Measurements from ENCODE around the gene TXLNG. TPM values are rescaled to one million over a fixed set of nuclear protein-coding genes. Genes with fewer than 3 reads are reported as not detected.
"Not testable (repeated sequence)": the region's sequence is repeated elsewhere in the genome, so short reads cannot be mapped to it uniquely, and the experiment has no call there.

Gene TXLNG
- 7.1 and 9.6 TPM in 2 replicates for total RNA-seq (2014; rRNA removed; shearing (Covaris generic); ENCODE audit: low replicate concordance)

GRCh38 chrX:16786139-16786790 lies at the start of gene TXLNG:
Gene TXLNG (plus strand): TSS chrX:16786466. CDS start chrX:16786488, 22 bp downstream.
- in situ Hi-C loops (cut with HindIII; ENCODE audit: low pct_unique_long_range_greater_than_20kb, low sequenced_read_pairs) = no loop called here
- DNase-seq (ENCODE audit: low read depth) = peak; percentile 97

GRCh38 chrX:16737024-16737423 lies 49.2 kb upstream of the TXLNG start:
- in situ Hi-C loops (cut with HindIII; ENCODE audit: low pct_unique_long_range_greater_than_20kb, low sequenced_read_pairs) = no loop called here
- DNase-seq (ENCODE audit: low read depth) = no peak

DNA sequence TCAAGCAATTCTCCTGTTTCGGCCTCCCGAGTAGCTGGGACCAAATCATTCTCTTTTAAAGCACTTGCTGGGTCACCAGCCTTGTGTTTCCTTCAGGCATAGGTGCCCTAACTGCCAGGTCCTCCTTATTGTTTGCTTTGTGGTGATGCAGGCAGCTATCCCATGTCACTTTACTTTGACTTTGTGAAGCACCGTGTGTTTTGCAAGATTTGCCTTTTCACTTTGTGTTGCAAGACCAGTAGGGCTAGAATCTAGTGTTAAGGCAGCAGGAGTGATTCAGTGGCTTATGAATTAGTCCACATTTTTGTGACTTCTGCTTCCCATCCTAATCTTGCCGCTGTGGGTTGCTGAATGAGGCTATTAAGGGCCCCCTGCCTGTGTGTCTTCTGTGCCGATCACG lies 46.7 kb upstream of the TXLNG start:
- in situ Hi-C loops (cut with HindIII; ENCODE audit: low pct_unique_long_range_greater_than_20kb, low sequenced_read_pairs) = no loop called here
- DNase-seq (ENCODE audit: low read depth) = no peak

- peak; percentile 91 for DNase-seq (ENCODE audit: low read depth)
Observed at GRCh38 chrX:16743604-16744325, 42.5 kb upstream of the TXLNG start.

DNA sequence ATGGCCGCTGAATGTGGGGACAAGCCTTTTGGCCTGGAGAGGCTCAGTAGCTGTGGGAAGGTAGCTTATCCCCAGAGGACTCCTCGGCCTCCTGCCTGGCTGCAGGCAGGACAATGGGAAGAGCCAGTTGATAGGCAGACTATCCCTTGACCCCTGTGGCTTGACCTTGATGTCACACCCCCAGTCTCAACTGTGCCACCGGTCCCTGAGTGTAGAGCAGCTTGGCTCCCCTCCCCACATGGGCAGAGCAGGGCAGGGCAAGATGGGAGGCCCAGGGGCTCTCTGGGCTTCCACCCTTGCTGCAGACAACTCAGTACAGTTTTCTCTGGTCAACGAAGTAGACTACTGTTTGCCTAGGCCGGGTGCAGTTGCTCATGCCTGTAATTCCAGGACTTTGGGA lies 41.2 kb upstream of the TXLNG start:
- DNase-seq (ENCODE audit: low read depth) = no peak
- in situ Hi-C loops (cut with HindIII; ENCODE audit: low pct_unique_long_range_greater_than_20kb, low sequenced_read_pairs) = no loop called here

More at GRCh38 chrX:16743604-16744325, 42.5 kb upstream of the TXLNG start:
- in situ Hi-C loops (cut with HindIII; ENCODE audit: low pct_unique_long_range_greater_than_20kb, low sequenced_read_pairs) = no loop called here

GRCh38 chrX:16745659-16746058 lies 40.6 kb upstream of the TXLNG start:
- no peak for DNase-seq (ENCODE audit: low read depth)
- in situ Hi-C loops (cut with HindIII; ENCODE audit: low pct_unique_long_range_greater_than_20kb, low sequenced_read_pairs) = no loop called here

- DNase-seq (ENCODE audit: low read depth) = no peak
- in situ Hi-C loops (cut with HindIII; ENCODE audit: low pct_unique_long_range_greater_than_20kb, low sequenced_read_pairs) = no loop called here
Observed at GRCh38 chrX:16748425-16748824, 37.8 kb upstream of the TXLNG start.

GRCh38 chrX:16750136-16750535 lies 36.1 kb upstream of the TXLNG start:
- no peak for DNase-seq (ENCODE audit: low read depth)
- in situ Hi-C loops (cut with HindIII; ENCODE audit: low pct_unique_long_range_greater_than_20kb, low sequenced_read_pairs) = no loop called here

GRCh38 chrX:16754019-16754418 lies 32.2 kb upstream of the TXLNG start:
- in situ Hi-C loops (cut with HindIII; ENCODE audit: low pct_unique_long_range_greater_than_20kb, low sequenced_read_pairs) = no loop called here
- DNase-seq (ENCODE audit: low read depth) = no peak

GRCh38 chrX:16756724-16757123 lies 29.5 kb upstream of the TXLNG start:
- DNase-seq (ENCODE audit: low read depth) = no peak
- in situ Hi-C loops (cut with HindIII; ENCODE audit: low pct_unique_long_range_greater_than_20kb, low sequenced_read_pairs) = no loop called here

DNA sequence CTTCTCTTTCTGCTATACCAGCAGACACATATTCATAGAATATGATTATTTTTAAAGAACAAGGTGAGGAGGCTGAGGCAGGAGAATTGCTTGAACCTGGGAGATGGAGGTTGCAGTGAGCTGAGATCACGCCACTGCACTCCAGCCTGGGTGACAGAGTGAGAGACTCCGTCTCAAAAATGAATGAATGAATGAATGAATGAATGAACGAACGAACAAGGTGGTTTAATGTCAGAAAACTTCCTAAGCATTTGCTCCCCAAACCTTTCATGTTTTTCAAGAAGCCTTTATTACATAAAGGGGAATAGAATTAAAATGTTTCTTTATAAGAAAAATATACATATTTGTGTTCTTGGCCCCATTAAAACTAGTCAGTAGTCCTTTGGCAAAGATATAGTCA lies 24.8 kb upstream of the TXLNG start:
- DNase-seq (ENCODE audit: low read depth); in situ Hi-C loops (cut with HindIII; ENCODE audit: low pct_unique_long_range_greater_than_20kb, low sequenced_read_pairs): not testable (repeated sequence)

DNA sequence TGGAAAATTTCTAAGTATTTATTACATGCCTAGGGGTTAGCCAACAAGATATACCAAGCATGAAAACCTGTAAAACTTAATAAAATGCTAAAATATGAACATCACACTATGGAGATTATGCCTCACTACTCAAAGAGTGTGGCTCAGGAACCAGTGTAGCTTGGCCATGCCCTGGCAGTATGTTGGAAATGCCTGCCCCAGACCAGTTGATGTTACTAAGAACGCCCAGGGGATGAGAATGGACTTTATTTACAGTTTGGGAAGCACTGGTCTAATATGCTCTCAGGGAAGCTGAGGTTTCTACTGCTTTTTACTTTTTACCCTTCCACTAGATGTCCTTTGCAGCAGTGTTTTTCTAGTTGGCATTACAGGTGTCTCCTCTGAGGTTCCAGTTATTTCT lies 23.7 kb upstream of the TXLNG start:
- DNase-seq (ENCODE audit: low read depth) = no peak
- in situ Hi-C loops (cut with HindIII; ENCODE audit: low pct_unique_long_range_greater_than_20kb, low sequenced_read_pairs) = no loop called here

- no peak for DNase-seq (ENCODE audit: low read depth)
- in situ Hi-C loops (cut with HindIII; ENCODE audit: low pct_unique_long_range_greater_than_20kb, low sequenced_read_pairs) = no loop called here
Observed at GRCh38 chrX:16765594-16765993, 20.7 kb upstream of the TXLNG start.

DNA sequence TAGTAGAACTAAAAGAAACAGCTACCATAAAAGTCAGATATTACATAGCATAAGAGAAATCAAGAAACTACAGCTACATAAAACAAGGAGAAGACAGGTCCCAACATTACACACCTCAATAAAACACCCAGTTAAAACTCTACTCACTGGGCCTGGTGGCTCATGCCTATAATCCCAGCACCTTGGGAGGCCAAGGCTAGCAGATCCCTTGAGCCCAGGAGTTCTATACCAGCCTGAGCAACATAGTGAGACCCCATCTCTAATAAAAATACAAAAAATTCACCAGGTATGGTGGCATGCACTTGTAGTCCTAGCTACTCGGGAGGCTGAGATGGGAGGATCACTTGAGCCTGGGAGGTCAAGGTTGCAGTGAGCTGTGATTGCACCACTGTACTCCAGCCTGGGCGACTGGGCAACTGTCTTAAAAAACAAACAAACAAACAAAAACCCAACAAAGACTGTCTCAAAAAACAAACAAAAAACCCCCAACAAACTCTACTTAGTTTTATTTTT lies 15.2 kb upstream of the TXLNG start:
- no peak for DNase-seq (ENCODE audit: low read depth)
- in situ Hi-C loops (cut with HindIII; ENCODE audit: low pct_unique_long_range_greater_than_20kb, low sequenced_read_pairs) = no loop called here

- in situ Hi-C loops (cut with HindIII; ENCODE audit: low pct_unique_long_range_greater_than_20kb, low sequenced_read_pairs) = no loop called here
- DNase-seq (ENCODE audit: low read depth) = peak; percentile 93
Observed at GRCh38 chrX:16771483-16772398, 14.5 kb upstream of the TXLNG start.

- no peak for DNase-seq (ENCODE audit: low read depth)
- in situ Hi-C loops (cut with HindIII; ENCODE audit: low pct_unique_long_range_greater_than_20kb, low sequenced_read_pairs) = no loop called here
Observed at GRCh38 chrX:16772460-16772859, 13.8 kb upstream of the TXLNG start.

DNA sequence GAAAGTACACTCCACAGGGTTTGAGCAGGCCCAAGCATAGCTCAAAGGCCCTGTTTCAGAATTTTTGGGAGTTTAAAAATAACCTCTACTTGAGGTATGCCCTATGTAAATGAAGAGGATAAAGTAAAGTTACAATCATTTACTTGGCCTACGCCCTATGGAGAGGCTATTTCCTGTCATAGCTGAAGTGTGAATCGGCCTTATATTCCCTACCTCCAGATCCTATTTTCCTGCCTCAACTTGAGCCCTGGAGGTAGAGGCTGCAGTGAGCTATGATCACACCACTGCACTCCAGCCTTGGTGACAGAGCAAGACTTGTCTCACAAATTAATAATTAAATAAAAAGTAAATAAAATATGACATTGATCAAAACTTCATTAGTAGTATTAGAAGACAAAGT lies 11.5 kb upstream of the TXLNG start:
- in situ Hi-C loops (cut with HindIII; ENCODE audit: low pct_unique_long_range_greater_than_20kb, low sequenced_read_pairs) = no loop called here
- no peak for DNase-seq (ENCODE audit: low read depth)

GRCh38 chrX:16778545-16778944 lies 7.7 kb upstream of the TXLNG start:
- DNase-seq (ENCODE audit: low read depth) = no peak
- in situ Hi-C loops (cut with HindIII; ENCODE audit: low pct_unique_long_range_greater_than_20kb, low sequenced_read_pairs) = no loop called here

DNA sequence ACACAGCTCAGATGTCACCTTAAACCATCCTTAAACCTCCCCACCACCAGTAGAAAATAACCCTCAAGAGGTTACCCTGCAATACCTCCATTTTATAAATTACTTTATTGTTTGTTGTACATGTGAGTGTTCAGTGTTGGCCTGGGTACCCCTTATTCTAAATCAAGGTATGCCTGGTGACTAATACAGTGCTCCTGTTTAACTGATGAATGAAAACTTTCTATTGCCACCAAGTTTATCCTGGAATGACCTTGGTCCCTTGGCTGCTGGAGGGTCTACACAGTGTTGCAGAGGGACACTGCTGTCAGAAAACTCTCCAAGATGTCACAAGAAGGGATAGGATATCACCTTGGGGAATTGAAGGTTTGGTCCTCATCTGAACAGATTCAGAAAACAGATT lies 7.3 kb upstream of the TXLNG start:
- in situ Hi-C loops (cut with HindIII; ENCODE audit: low pct_unique_long_range_greater_than_20kb, low sequenced_read_pairs) = no loop called here
- DNase-seq (ENCODE audit: low read depth) = no peak
